K562 (cell line): ENCODE measurements around the gene COL15A1. TPM values are rescaled to one million over a fixed set of nuclear protein-coding genes. Genes with fewer than 3 reads are reported as not detected.

Source experiments
- GTF2E2 ChIP-seq: fragments of 200-800 bp; sonication (Bioruptor generic); IDR thresholded peaks from 2 replicates; pipeline ENCODE4 v1.6.1; 2016; ENCODE audit warnings: missing genetic modification characterization, missing compliant biosample characterization
- HMG20A ChIP-seq: fragments of 450-650 bp; formaldehyde crosslinking; conservative IDR thresholded peaks from 2 replicates; pipeline ENCODE4 v1.4.0; 2020; ENCODE audit warnings: mild to moderate bottlenecking, mixed read lengths
- ILK ChIP-seq: fragments of 450-650 bp; IDR thresholded peaks from 2 replicates; pipeline ENCODE4 v1.6.1; 2016; ENCODE audit warnings: missing genetic modification characterization, low read depth, mild to moderate bottlenecking, missing compliant biosample characterization, moderate library complexity, borderline replicate concordance
- KLF16 ChIP-seq: IDR thresholded peaks from 2 replicates; pipeline ENCODE4 v1.6.1; 2016; ENCODE audit warnings: antibody characterized with exemption
- NCOA2 ChIP-seq, 2 experiments: fragments of 450-650 bp; IDR thresholded peaks; 2 replicates each; pipeline ENCODE4 v1.6.1; 2018; ENCODE audit warnings: mild to moderate bottlenecking in 2 of 2, moderate library complexity in 1 of 2; ENCODE audit not compliant: partially characterized antibody in 2 of 2
- NR2C1 ChIP-seq, 2 experiments: fragments of 450-650 bp; IDR thresholded peaks; 2 replicates each; pipeline ENCODE4 v1.6.1; 2017; ENCODE audit warnings: mild to moderate bottlenecking in 2 of 2, antibody characterized with exemption in 1 of 2, inconsistent platforms in 1 of 2, missing compliant biosample characterization in 1 of 2, missing genetic modification characterization in 1 of 2
- SUPT5H ChIP-seq: fragments of 450-650 bp; IDR thresholded peaks from 2 replicates; pipeline ENCODE4 v1.6.1; 2016
- TARDBP ChIP-seq: fragments of 450-650 bp; IDR thresholded peaks from 2 replicates; pipeline ENCODE4 v1.6.1; 2016
- TEAD2 ChIP-seq: fragments of 450-650 bp; IDR thresholded peaks from 2 replicates; pipeline ENCODE4 v1.6.1; 2016; ENCODE audit warnings: missing genetic modification characterization, control low read depth, missing compliant biosample characterization
- ZBTB17 ChIP-seq: fragments of 450-650 bp; formaldehyde crosslinking; IDR thresholded peaks from 2 replicates; pipeline ENCODE4 v1.4.0; 2020; ENCODE audit warnings: mild to moderate bottlenecking
- ZNF830 ChIP-seq: fragments of 250-450 bp; sonication (Bioruptor Pico); IDR thresholded peaks from 2 replicates; pipeline ENCODE4 v1.5.0; 2021; ENCODE audit warnings: mild to moderate bottlenecking
- ZSCAN29 ChIP-seq: fragments of 450-650 bp; IDR thresholded peaks from 2 replicates; pipeline ENCODE4 v1.6.1; 2017
- polyA plus RNA-seq, 8 experiments: library from polyadenylated mRNA; depleted of rRNA in 4 of 8; stranded (reverse) in 5 of 8; unstranded in 3 of 8; fragments of >200 nt; fragmentation: Nextera tagmentation in 2 of 8; fragmentation: Illumina TruSeq in 1 of 8; extraction: Ambion mirVana in 2 of 8; extraction: Trizol in 1 of 8; gene quantifications; 2 replicates each; pipeline versions ENCODE4 v1.2.1 to v1.2.3, GENCODE V29; 2011 to 2014; ENCODE audit warnings: inconsistent platforms in 1 of 8, missing spikeins in 1 of 8
- total RNA-seq, 7 experiments: library from RNA; depleted of rRNA in 6 of 7; stranded (reverse); fragments of >200 nt in 6 of 7; fragmentation: Illumina TruSeq in 2 of 7; extraction: Trizol in 2 of 7; gene quantifications; 2 replicates each; pipeline versions ENCODE4 v1.2.1 to v1.2.3, GENCODE V29; 2011 to 2021; ENCODE audit warnings: low replicate concordance in 1 of 7
- TF ChIP-seq, protein P1 (sequence below): fragments of 450-650 bp; IDR thresholded peaks from 2 replicates; pipeline ENCODE4 v1.6.1; 2017; ENCODE audit warnings: mild to moderate bottlenecking, moderate library complexity
- TF ChIP-seq, protein P2 (sequence below): fragments of 250-450 bp; sonication (Bioruptor Pico); IDR thresholded peaks from 2 replicates; pipeline ENCODE4 v1.9.0; 2021; ENCODE audit warnings: mild to moderate bottlenecking, inconsistent platforms
- TF ChIP-seq, protein P3 (sequence below): IDR thresholded peaks from 2 replicates; pipeline ENCODE4 v1.6.1; 2012; ENCODE audit warnings: low read depth, low read length, improper control_type of control experiment, borderline replicate concordance
- TF ChIP-seq, protein P4 (sequence below), 3 experiments: fragments of 200-800 bp in 1 of 3; fragments of 250-450 bp in 1 of 3; fragments of 450-650 bp in 1 of 3; sonication (Bioruptor Pico) in 1 of 3; sonication (Bioruptor generic) in 1 of 3; formaldehyde crosslinking in 1 of 3; IDR thresholded peaks; 2 replicates each; pipeline versions ENCODE4 v1.6.1 to v1.8.0; 2016 to 2022; ENCODE audit warnings: mild to moderate bottlenecking in 2 of 3, missing genetic modification characterization in 2 of 3, missing compliant biosample characterization in 1 of 3, moderate library complexity in 1 of 3
- TF ChIP-seq, protein P5 (sequence below): fragments of 250-450 bp; sonication (Bioruptor Pico); IDR thresholded peaks from 2 replicates; pipeline ENCODE4 v1.8.0; 2021; ENCODE audit warnings: borderline replicate concordance, mild to moderate bottlenecking, moderate library complexity; ENCODE audit not compliant: poor library complexity, severe bottlenecking

The COL15A1 gene
- total and polyA plus RNA-seq, 9 of the 15 experiments (the other 6 are each of a cell fraction or from before 2014, with no cell fraction given), result 0.46 to 5.1 (median 2.6) TPM

DNA sequence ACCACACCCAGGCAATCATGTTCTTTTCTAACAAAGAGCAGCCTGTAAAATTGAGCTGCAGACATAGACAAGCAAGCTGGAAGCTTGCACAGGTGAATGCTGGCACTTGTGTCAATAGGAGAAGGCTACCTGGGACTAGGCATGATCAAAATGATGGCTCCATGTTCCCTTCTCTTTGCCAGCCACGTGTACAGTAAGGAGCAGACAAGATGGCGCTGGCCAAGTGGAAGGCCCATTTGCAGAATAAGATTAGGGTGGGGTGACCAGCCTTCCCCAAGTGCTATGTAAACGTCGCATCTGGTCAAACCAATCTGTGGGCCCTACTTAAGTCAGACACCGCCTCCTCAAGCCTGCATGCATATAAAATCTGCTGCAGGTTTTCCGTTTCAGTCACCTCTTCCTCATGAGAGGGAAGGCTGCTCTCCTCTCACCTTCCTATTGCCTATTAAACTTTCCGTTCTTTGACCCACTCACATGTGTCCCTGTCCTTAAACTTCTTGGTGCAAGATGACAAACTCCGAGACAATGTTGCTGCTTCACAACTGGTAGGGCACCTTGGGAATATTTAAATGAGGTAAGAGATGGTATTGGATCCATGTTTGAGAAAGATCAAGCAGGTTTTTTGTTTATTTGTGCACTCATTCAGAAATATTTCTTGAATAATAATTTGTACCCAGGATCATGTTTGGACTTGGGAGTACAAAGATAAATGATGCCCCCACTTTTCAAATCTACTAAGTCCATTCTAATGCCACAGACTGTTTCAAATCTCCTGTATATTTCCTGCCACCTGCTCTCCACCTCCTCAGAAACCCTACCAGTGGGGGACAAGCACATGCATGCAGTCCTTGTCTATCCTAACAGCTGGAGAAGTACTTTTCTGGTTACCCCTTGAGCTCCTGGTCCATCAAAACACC is 130.5 kb downstream of the COL15A1 start (continued):
- TF ChIP-seq, protein P1, sequence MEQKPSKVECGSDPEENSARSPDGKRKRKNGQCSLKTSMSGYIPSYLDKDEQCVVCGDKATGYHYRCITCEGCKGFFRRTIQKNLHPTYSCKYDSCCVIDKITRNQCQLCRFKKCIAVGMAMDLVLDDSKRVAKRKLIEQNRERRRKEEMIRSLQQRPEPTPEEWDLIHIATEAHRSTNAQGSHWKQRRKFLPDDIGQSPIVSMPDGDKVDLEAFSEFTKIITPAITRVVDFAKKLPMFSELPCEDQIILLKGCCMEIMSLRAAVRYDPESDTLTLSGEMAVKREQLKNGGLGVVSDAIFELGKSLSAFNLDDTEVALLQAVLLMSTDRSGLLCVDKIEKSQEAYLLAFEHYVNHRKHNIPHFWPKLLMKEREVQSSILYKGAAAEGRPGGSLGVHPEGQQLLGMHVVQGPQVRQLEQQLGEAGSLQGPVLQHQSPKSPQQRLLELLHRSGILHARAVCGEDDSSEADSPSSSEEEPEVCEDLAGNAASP, result no peak
- TF ChIP-seq, protein P2, sequence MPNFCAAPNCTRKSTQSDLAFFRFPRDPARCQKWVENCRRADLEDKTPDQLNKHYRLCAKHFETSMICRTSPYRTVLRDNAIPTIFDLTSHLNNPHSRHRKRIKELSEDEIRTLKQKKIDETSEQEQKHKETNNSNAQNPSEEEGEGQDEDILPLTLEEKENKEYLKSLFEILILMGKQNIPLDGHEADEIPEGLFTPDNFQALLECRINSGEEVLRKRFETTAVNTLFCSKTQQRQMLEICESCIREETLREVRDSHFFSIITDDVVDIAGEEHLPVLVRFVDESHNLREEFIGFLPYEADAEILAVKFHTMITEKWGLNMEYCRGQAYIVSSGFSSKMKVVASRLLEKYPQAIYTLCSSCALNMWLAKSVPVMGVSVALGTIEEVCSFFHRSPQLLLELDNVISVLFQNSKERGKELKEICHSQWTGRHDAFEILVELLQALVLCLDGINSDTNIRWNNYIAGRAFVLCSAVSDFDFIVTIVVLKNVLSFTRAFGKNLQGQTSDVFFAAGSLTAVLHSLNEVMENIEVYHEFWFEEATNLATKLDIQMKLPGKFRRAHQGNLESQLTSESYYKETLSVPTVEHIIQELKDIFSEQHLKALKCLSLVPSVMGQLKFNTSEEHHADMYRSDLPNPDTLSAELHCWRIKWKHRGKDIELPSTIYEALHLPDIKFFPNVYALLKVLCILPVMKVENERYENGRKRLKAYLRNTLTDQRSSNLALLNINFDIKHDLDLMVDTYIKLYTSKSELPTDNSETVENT (CRISPR knock-in tag), result peak; percentile 79
- TF ChIP-seq NCOA2 (IDR thresholded peaks at IDR 0.05; ENCODE audit: partially characterized antibody in 2 of 2) (no peak), ILK (0 out of 2 replicates have a peak, but pooled peaks have one; percentile 43), NR2C1 (IDR thresholded peaks at IDR 0.05) (no peak), NR2C1 (tag; IDR thresholded peaks at IDR 0.05) (peak; percentile 80), ZSCAN29 (no peak), TEAD2 (tag) (peak; percentile 75), ZBTB17 (CRISPR knock-in tag) (peak; percentile 90), SUPT5H (peak; percentile 100), TARDBP (no peak), ZNF830 (CRISPR knock-in tag) (0 out of 2 replicates have a peak, but pooled peaks have one; percentile 22), GTF2E2 (tag) (peak; percentile 89; the same call in 1 of the 2 replicates), HMG20A (no peak), KLF16 (no peak)
- TF ChIP-seq, protein P3, sequence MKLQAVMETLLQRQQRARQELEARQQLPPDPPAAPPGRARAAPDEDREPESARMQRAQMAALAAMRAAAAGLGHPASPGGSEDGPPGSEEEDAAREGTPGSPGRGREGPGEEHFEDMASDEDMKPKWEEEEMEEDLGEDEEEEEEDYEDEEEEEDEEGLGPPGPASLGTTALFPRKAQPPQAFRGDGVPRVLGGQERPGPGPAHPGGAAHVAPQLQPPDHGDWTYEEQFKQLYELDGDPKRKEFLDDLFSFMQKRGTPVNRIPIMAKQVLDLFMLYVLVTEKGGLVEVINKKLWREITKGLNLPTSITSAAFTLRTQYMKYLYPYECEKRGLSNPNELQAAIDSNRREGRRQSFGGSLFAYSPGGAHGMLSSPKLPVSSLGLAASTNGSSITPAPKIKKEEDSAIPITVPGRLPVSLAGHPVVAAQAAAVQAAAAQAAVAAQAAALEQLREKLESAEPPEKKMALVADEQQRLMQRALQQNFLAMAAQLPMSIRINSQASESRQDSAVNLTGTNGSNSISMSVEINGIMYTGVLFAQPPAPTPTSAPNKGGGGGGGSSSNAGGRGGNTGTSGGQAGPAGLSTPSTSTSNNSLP, result no peak
- TF ChIP-seq, protein P4, sequence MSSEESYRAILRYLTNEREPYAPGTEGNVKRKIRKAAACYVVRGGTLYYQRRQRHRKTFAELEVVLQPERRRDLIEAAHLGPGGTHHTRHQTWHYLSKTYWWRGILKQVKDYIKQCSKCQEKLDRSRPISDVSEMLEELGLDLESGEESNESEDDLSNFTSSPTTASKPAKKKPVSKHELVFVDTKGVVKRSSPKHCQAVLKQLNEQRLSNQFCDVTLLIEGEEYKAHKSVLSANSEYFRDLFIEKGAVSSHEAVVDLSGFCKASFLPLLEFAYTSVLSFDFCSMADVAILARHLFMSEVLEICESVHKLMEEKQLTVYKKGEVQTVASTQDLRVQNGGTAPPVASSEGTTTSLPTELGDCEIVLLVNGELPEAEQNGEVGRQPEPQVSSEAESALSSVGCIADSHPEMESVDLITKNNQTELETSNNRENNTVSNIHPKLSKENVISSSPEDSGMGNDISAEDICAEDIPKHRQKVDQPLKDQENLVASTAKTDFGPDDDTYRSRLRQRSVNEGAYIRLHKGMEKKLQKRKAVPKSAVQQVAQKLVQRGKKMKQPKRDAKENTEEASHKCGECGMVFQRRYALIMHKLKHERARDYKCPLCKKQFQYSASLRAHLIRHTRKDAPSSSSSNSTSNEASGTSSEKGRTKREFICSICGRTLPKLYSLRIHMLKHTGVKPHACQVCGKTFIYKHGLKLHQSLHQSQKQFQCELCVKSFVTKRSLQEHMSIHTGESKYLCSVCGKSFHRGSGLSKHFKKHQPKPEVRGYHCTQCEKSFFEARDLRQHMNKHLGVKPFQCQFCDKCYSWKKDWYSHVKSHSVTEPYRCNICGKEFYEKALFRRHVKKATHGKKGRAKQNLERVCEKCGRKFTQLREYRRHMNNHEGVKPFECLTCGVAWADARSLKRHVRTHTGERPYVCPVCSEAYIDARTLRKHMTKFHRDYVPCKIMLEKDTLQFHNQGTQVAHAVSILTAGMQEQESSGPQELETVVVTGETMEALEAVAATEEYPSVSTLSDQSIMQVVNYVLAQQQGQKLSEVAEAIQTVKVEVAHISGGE (CRISPR knock-in tag; IDR thresholded peaks at IDR 0.05), result peak in 1 of 3 experiments; percentile 39; a peak in 1 of 6 replicates
- TF ChIP-seq, protein P5, sequence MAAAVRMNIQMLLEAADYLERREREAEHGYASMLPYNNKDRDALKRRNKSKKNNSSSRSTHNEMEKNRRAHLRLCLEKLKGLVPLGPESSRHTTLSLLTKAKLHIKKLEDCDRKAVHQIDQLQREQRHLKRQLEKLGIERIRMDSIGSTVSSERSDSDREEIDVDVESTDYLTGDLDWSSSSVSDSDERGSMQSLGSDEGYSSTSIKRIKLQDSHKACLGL, result peak; percentile 48
